ENCODE data around the gene DLEC1. TPM values are rescaled to one million over a fixed set of nuclear protein-coding genes. Genes with fewer than 3 reads are reported as not detected.

The DLEC1 gene
- total RNA-seq, 4 donors from 2014 or later: 0.19 to 0.42 (median 0.37) TPM

GRCh38 chr3:38115645-38116427, 76.8 kb downstream of the DLEC1 start:
- H3K4me1 ChIP-seq: no peaks in the 10 kb centered on the region
- 66% methylated on average over 9 of the region's 9 CpGs for WGBS
- H3K9me3 ChIP-seq: no peaks in the 10 kb centered on the region
- peaks cover 0 to 21% (median 12%) of the 10 kb centered on the region in 4 donors for H3K36me3 ChIP-seq
- intact Hi-C loops (cut with DNase I): no loop called here
- TF ChIP-seq EP300 (IDR thresholded peaks at IDR 0.05) (no peak), POLR2AphosphoS5 (IDR thresholded peaks at IDR 0.05) (no peak), POLR2A (IDR thresholded peaks at IDR 0.05; ENCODE audit: low read depth) (no peak)
- TF ChIP-seq, protein P1, sequence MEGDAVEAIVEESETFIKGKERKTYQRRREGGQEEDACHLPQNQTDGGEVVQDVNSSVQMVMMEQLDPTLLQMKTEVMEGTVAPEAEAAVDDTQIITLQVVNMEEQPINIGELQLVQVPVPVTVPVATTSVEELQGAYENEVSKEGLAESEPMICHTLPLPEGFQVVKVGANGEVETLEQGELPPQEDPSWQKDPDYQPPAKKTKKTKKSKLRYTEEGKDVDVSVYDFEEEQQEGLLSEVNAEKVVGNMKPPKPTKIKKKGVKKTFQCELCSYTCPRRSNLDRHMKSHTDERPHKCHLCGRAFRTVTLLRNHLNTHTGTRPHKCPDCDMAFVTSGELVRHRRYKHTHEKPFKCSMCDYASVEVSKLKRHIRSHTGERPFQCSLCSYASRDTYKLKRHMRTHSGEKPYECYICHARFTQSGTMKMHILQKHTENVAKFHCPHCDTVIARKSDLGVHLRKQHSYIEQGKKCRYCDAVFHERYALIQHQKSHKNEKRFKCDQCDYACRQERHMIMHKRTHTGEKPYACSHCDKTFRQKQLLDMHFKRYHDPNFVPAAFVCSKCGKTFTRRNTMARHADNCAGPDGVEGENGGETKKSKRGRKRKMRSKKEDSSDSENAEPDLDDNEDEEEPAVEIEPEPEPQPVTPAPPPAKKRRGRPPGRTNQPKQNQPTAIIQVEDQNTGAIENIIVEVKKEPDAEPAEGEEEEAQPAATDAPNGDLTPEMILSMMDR (IDR thresholded peaks at IDR 0.05): no peak
- H3K27ac ChIP-seq (replicated peaks in 1 of 4): no peak overlapping the region
- no peak for DNase-seq (ENCODE audit: extremely low spot score)
- no peak overlapping the region for H3K4me3 ChIP-seq
- H3K27me3 ChIP-seq: no peaks in the 10 kb centered on the region

DNA sequence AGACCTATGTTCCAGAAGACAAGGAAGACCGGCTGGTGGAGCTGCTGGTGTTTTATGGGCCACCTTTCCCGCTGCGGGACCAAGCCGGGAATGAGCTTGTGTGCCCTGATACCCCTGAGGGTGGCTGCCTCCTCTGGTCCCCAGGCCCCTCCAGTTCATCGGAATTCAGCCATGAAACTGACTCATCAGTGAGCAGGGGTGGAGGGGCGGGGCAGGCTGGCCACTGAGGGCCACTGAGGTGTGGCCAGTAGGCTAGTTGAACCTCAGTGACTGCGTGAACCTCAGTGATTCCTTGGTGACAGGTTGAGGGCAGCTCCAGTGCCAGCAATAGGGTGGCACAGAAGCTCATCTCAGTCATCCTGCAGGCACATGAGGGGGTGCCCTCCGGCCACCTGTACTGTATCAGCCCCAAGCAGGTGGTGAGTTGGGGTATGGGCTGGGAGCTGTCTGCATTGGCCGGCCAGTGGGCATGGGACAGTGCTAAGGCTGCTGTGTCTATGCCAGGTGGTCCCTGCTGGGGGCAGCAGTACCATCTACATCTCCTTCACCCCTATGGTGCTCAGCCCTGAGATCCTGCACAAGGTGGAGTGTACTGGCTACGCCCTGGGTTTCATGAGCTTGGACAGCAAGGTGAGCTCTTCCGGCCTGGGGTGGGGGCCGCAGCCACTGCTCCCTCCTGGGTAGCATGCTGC, 77.6 kb downstream of the DLEC1 start:
- TF ChIP-seq, protein P1 (IDR thresholded peaks at IDR 0.05): no peak
- TF ChIP-seq POLR2A (IDR thresholded peaks at IDR 0.05; ENCODE audit: low read depth): no peak
- TF ChIP-seq POLR2AphosphoS5 (IDR thresholded peaks at IDR 0.05): no peak
- TF ChIP-seq EP300 (IDR thresholded peaks at IDR 0.05): no peak
- peaks cover 0 to 6% (median 0%) of the 10 kb centered on the region in 4 donors for H3K4me1 ChIP-seq
- no peak for DNase-seq (ENCODE audit: extremely low spot score)
- intact Hi-C loops (cut with DNase I): no loop called here
- H3K4me3 ChIP-seq: no peak overlapping the region
- no peak overlapping the region for H3K27ac ChIP-seq (replicated peaks in 1 of 4)
- peaks cover 2 to 29% (median 20%) of the 10 kb centered on the region in 4 donors for H3K36me3 ChIP-seq
- no peaks in the 10 kb centered on the region for H3K9me3 ChIP-seq
- H3K27me3 ChIP-seq: no peaks in the 10 kb centered on the region
- WGBS: 94% methylated on average over 6 of the region's 12 CpGs

DNA sequence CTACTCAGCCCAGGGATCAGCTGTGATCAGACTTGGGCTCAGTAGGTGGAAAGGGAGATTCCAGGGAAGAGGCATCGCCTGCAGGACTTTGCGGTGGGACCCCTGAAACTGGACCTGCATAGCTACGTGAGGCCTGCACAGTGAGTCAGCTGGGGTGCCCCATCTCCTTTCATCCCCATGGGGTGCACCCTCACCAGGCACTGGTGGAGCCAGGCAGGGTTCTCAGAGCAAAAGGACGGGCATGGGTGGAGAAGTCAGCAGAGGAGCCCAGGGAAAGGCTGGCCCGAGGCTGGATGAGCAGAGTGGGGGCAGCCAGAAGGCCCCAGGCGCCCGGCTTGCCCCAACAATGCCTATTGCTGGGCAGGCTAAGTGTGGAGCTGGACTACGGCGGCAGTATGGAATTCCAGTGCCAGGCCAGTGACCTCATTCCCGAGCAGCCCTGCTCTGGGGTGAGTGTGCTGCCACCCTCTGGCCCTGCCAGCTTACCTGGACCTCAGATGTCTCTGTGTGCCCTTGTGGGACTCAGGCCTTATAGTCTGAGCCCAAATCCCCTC, 78.2 kb downstream of the DLEC1 start:
- Histone ChIP-seq H3K9me3 (no peaks in the 10 kb centered on the region), H3K27me3 (no peaks in the 10 kb centered on the region), H3K27ac (replicated peaks in 1 of 4) (no peak overlapping the region), H3K4me3 (no peak overlapping the region), H3K36me3 (peaks cover 8 to 35% (median 26%) of the 10 kb centered on the region in 4 donors), H3K4me1 (peaks cover 0 to 9% (median 0%) of the 10 kb centered on the region in 4 donors)
- intact Hi-C loops (cut with DNase I): no loop called here
- TF ChIP-seq POLR2AphosphoS5 (IDR thresholded peaks at IDR 0.05) (no peak), POLR2A (IDR thresholded peaks at IDR 0.05; ENCODE audit: low read depth) (no peak), EP300 (IDR thresholded peaks at IDR 0.05) (no peak)
- TF ChIP-seq, protein P1 (IDR thresholded peaks at IDR 0.05): no peak
- DNase-seq (ENCODE audit: extremely low spot score): no peak
- 76% methylated on average over 10 of the region's 10 CpGs for WGBS

DNA sequence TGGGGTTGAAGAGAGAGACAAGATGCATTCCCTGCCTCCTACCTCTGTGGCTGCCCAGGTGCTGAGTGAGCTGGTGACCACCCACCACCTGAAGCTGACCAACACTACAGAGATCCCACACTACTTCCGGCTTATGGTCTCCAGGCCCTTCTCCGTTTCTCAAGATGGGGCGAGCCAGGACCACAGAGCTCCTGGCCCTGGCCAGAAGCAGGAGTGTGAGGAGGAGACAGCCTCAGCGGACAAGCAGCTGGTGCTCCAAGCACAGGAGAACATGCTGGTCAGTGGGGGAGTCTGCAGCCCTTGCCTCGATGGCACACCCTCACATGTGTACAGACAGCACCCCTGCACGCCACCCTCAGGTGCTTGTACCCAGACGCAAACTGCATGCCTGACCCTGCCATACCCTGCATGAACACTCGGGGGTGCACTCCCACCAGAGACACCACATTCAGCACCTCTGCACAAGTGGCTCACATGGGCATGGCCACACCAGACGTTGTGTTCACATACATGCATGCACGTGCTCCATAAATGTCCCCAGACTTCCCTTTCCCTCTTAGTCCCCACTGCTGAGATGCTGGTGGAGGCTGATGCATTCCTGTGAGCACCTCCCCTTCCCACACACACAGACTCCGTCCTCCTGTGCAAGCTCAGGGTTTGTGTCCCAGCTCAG, 78.9 kb downstream of the DLEC1 start:
- H3K4me1 ChIP-seq: peaks cover 0 to 9% (median 0%) of the 10 kb centered on the region in 4 donors
- TF ChIP-seq, protein P1 (IDR thresholded peaks at IDR 0.05): peak; percentile 57 to 79 (median 63)
- TF ChIP-seq EP300 (IDR thresholded peaks at IDR 0.05) (no peak), POLR2A (IDR thresholded peaks at IDR 0.05; ENCODE audit: low read depth) (no peak), POLR2AphosphoS5 (IDR thresholded peaks at IDR 0.05) (peak in 1 of 2 donors; percentile 43)
- H3K27ac ChIP-seq (replicated peaks in 1 of 4): no peak overlapping the region
- H3K4me3 ChIP-seq: no peak overlapping the region
- intact Hi-C loops (cut with DNase I): loop anchor here (2.0 kb wide), 1 partner anchor 229 kb away; the partner anchor contains the start of gene XYLB
- H3K36me3 ChIP-seq: peaks cover 15 to 42% (median 33%) of the 10 kb centered on the region in 4 donors
- DNase-seq (ENCODE audit: extremely low spot score): no peak
- 55% methylated on average over 7 of the region's 11 CpGs for WGBS
- no peaks in the 10 kb centered on the region for H3K27me3 ChIP-seq
- no peaks in the 10 kb centered on the region for H3K9me3 ChIP-seq

Measured in esophagus muscularis mucosa (tissue), 4 donors.